Lower leg skin (tissue), 4 donors: ENCODE results near the gene PLEKHG7. TPM values are rescaled to one million over a fixed set of nuclear protein-coding genes. Genes with fewer than 3 reads are reported as not detected.
"Not testable (repeated sequence)": the region's sequence is repeated elsewhere in the genome, so short reads cannot be mapped to it uniquely, and the experiment has no call there.

Experiments
- DNase-seq, 2 donors: peaks; one replicate each; pipeline ENCODE4 v3.0.0-alpha.2; 2019; ENCODE audit warnings: low spot score in 2 of 2
- H3K4me3 ChIP-seq: fragments of 200-600 bp; sonication (generic); 2 replicates; pipeline ENCODE4 v1.5.1; 2017; ENCODE audit warnings: mild to moderate bottlenecking, low read depth; ENCODE audit not compliant: poor library complexity, severe bottlenecking
- POLR2A ChIP-seq, 2 donors: fragments of 450-650 bp; IDR thresholded peaks; one replicate each; pipeline ENCODE4 v1.6.1; 2016 to 2017; ENCODE audit warnings: antibody characterized with exemption in 2 of 2, mild to moderate bottlenecking in 1 of 2, moderate library complexity in 1 of 2
- WGBS, 2 donors: methylation state at CpG; one replicate each; pipeline ENCODE4 v1.1.5; 2018; 5-methylcytosine and 5-hydroxymethylcytosine counted together
- intact Hi-C: fragments of 100-400 bp; cut with DNase I; formaldehyde crosslinking; loops from one replicate; pipeline ENCODE4 v1.15.0; 2023; ENCODE audit warnings: low total_unique reads
- total RNA-seq, 4 donors: library from RNA; depleted of rRNA; stranded (reverse); fragments of >200 nt; gene quantifications; one replicate each; pipeline ENCODE4 v1.1.0, GENCODE V29; 2016
- TF ChIP-seq, protein P1 (sequence below), 3 donors: fragments of 450-650 bp; IDR thresholded peaks; one replicate each; pipeline ENCODE4 v1.5.1; 2016; ENCODE audit warnings: antibody characterized with exemption in 3 of 3, mild to moderate bottlenecking in 3 of 3, moderate library complexity in 2 of 3

Gene PLEKHG7
- total RNA-seq, 4 donors from 2014 or later: not detected

DNA sequence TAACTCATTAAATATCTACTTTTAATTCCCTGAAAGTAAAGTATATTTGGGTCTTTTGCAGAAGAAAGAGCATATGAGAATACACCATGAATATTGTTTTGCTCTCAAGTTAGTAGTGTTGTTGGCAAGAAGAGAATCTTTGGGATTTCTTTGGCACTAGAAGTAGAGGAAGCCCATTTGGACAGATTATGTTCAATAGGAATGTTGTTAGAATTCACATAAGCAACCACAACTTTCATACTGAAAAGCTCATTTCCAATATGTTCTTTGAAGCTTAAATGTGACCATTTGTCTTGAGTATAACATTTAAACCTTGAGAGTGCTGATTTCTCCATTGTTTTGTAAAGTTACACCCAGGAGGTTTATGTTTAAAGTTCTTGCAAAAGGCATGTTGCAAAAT, 37.6 kb downstream of the PLEKHG7 start:
- DNase-seq: no peak
- intact Hi-C loops: no loop called here
- no peak for TF ChIP-seq POLR2A (IDR thresholded peaks at IDR 0.05)
- TF ChIP-seq, protein P1, sequence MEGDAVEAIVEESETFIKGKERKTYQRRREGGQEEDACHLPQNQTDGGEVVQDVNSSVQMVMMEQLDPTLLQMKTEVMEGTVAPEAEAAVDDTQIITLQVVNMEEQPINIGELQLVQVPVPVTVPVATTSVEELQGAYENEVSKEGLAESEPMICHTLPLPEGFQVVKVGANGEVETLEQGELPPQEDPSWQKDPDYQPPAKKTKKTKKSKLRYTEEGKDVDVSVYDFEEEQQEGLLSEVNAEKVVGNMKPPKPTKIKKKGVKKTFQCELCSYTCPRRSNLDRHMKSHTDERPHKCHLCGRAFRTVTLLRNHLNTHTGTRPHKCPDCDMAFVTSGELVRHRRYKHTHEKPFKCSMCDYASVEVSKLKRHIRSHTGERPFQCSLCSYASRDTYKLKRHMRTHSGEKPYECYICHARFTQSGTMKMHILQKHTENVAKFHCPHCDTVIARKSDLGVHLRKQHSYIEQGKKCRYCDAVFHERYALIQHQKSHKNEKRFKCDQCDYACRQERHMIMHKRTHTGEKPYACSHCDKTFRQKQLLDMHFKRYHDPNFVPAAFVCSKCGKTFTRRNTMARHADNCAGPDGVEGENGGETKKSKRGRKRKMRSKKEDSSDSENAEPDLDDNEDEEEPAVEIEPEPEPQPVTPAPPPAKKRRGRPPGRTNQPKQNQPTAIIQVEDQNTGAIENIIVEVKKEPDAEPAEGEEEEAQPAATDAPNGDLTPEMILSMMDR (IDR thresholded peaks at IDR 0.05): no peak
- no peak overlapping the region for H3K4me3 ChIP-seq

DNA sequence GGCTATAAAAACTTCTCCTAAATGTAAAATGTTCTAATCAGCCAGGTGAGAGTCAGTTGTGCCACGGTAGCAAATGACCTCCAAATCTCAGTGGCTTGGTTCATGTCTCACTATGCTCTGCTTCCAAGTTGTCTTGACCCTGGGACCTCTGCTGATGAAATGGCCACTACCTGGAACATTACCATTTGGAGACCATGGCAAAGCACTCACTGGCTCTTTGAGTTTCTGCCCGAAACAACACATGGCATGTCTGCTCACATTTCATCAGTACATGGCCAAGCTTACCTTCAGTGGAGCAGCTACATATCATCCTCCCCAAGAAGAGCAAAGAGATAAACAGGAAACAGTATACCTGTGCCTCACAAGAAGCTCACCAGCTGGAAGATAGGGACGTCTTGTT, 40.2 kb downstream of the PLEKHG7 start:
- intact Hi-C loops: no loop called here
- 92 to 94% methylated on average over 3 of the region's 3 CpGs for WGBS, 2 donors
- TF ChIP-seq, protein P1 (IDR thresholded peaks at IDR 0.05): no peak
- TF ChIP-seq POLR2A (IDR thresholded peaks at IDR 0.05): no peak

DNA sequence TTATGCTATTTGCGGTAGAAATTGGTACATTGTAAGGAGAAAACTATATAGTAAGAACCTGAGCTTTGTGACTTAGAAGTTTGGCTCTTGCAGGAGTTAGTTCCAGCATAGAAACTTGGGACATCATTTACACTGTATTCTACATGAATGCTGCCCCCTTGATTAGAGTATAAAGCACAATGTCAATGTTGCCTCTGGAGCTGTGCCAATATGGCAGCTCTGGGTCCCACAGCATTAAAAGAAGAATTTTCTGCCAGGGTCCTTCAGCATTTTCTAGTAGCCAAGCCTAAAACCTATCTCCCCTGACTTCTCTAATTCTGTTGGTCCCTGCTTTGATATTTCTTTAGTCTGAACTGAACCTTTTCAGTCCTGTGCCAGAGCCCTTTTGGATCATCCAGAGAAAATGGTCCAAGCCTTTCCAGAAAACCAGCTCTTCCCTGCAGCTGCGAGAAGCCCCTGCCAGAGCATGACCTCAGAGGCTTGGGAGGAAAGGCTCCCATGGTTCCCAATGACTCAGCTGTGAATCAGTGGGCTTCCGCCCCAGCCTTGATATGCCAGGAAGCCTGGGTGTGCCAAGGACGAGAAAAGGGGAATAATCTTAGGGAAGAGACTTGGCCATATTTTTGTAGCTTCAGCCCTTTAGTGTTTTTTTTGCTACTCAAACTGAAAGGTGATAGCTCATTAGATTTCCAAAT, 43.2 kb downstream of the PLEKHG7 start:
- peak; percentile 78 to 93 for DNase-seq
- WGBS, 2 donors: 23 to 39% methylated on average over 4 of the region's 4 CpGs
- no peak for TF ChIP-seq POLR2A (IDR thresholded peaks at IDR 0.05)
- TF ChIP-seq, protein P1 (IDR thresholded peaks at IDR 0.05): no peak

More for the DNA sequence above, 40.2 kb downstream of the PLEKHG7 start:
- no peak overlapping the region for H3K4me3 ChIP-seq
- no peak for DNase-seq

DNA sequence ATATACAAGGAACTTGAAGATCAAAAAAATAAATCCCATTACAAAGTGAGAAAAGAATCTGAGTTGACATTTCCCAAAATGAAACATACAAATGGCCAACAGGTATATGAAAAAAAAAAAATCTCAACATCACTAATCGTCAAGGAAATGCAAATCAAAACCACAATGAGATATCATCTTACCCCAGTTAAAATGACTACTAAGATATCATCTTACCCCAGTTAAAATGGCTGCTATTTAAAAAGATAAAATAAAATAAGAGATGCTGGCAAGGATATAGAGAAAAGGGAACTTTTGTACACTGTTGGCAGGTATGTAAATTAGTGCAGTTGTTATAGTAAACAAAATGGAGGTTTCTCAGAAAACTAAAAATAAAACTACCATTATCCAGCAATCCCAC, 44.4 kb downstream of the PLEKHG7 start:
- intact Hi-C loops: no loop called here
- no peak for DNase-seq
- TF ChIP-seq POLR2A (IDR thresholded peaks at IDR 0.05): no peak
- WGBS, 2 donors: 39 to 50% methylated on average over 1 of the region's 1 CpG
- H3K4me3 ChIP-seq: no peak overlapping the region

More for the DNA sequence above, 43.2 kb downstream of the PLEKHG7 start:
- H3K4me3 ChIP-seq: no peak overlapping the region
- intact Hi-C loops: no loop called here

DNA sequence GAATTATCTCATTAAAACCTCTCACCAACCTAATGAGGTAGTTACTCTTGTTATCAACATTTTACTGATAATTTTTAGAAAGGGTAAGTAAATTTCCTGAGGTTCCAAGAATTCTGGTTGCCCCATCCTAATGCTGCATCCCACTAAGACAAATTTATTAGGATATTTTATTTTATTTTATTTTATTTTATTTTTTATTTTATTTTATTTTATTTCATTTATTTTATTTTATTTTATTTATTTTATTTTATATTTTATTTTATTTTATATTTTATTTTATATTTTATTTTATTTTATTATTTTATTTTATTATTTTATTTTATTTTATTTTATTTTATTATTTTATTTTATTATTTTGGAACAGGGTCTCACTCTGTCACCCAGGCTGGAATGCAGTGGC, 46.9 kb downstream of the PLEKHG7 start:
- DNase-seq, intact Hi-C loops, H3K4me3 ChIP-seq: not testable (repeated sequence)

DNA sequence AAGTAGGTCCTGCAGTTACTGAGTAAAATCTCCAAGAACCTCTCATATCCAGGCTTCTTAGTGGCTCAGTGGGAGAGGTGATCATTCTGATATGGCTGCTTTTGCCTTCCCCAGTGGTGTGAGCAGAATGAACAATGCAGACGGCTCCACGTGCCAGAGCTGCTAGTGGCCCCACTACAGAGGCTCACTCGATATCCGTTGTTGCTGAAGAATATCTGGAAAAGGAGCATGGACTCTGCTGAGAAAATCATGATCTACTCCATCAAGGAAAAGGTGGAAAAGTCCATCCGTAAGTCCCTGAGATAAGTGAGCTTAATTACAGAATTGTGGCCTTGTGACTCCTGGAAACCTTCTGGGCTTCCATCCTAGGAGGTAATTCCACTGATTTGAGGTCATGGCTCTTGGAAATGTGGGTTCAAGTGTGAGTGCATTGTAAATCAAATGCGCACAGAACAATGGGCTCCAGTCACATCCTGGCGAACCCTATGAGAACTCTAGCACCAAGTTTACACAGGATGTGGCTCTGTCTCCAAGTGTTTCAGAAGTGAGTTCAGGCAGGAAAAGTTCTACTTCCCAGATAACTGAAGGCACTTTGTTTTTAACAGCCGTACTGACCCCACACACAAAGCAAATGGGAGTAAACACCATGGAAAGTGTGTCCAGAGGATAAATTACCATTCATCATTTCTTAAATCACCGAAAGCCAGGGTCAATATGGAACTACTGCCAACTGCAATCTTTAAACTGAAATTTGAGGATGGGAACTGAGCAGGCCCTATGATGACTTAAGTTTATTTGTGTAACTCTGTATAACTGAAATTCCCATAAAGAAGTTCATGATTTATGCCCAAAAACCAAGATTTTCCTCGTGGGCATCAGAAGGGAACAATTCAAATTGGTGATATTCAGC, 51.4 kb downstream of the PLEKHG7 start:
- DNase-seq: no peak
- intact Hi-C loops: no loop called here
- H3K4me3 ChIP-seq: no peak overlapping the region
- no peak for TF ChIP-seq POLR2A (IDR thresholded peaks at IDR 0.05)
- TF ChIP-seq, protein P1 (IDR thresholded peaks at IDR 0.05): no peak
- WGBS, 2 donors: 81 to 87% methylated on average over 10 of the region's 10 CpGs
